GM19023 (cell line): ENCODE results near the gene CKLF.
"Not testable (repeated sequence)": the region's sequence is repeated elsewhere in the genome, so short reads cannot be mapped to it uniquely, and the experiment has no call there.

ENCODE experiments used
- ATAC-seq: cut with Tn5 transposase; IDR thresholded peaks from one replicate; pipeline ENCODE4 v1.9.1; 2021; ENCODE audit warnings: mild to moderate bottlenecking, moderate library complexity; ENCODE audit not compliant: unreplicated experiment

CKLF gene

DNA sequence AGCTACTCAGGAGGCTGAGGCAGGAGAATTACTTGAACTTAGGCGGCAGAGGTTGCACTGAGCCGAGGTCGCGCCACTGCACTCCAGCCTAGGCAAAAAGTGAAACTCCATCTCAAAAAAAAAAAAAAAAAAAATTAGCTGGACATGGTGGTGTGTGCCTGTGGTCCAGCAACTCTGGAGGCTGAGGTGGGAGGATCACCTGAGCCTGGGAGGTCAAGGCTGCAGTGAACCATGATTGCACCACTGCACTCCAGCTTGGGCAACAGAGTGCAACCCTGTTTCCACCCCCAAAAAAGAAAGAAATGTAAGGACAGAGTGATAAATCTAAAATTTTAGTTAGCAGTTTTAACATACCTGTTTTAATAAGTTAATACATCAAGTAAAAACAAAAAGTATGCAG lies 44.2 kb downstream of the CKLF start:
- ATAC-seq = not testable (repeated sequence)

DNA sequence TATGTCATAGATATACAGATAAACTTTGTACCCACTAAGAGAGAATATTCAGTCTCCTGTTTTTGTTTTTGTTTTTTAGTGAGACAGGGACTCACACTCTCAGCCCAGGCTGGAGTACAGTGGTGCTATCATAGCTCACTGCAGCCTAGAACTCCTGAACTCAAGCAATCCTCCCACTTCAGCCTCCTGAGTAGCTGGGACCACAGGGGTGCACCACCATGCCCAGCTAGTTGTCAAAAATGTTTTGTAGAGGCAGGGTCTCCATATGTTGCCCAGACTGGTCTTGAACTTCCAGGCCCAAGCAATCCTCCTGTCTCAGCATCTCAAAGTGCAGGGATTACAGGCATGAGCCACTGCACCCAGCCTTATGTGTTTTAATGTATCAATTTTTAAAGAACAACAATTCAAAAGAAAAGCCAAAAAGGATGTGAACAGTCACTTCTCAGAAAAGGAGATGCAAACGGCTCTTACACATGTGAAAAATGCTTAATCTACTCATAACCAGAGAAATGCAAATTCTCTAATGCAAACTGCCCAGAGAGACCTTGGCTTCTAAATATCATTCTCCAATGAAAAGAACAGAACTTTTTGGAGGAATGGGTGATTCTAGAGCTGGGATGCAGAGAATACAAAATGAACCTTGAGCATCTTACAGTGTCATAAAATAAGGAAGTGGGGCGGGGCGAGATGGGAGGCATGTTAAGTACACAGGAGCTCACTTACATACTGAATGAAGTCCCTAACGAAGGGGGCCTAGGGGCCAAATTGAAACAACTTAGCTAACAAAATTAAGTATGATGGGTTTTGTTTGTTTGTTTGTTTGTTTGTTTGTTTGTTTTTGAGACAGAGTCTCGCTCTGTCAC lies 44.8 kb downstream of the CKLF start:
- no peak for ATAC-seq

DNA sequence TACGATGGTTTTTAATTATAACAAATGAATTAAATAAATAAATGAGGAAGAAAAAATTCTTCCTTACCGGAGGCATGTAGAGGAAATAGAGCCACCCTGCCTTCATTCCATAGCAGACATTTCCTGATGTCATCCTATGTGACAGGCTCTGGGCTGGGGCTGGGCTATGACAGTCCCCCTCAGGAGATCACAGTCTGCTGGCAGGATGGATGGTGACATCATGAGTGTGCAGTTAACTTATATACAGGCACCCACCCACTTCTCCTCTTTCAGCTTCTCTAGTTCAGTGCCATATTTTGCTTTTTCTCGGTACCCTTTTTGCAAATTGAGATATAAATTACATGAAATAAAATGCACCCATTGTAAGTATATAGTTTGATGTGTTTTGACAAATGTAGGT lies 45.7 kb downstream of the CKLF start:
- no peak for ATAC-seq

DNA sequence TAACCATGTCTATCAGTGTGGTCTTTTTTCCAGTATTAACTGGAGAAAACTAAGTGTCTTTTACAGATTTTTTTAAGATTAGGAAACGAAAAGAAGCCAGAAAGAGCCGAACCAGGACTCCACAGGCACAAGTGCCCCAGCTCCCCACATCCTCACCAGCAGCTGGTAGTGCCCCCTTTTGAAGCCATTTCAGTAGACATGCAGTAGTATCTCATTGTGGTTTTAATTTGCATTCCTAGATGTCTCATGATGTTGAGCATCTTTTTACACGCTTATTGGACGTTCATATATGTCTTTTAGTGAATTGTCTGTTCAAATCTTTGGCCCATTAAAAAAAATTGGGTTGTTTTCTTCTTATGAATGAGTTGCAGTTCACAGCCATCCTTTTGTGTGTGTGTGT lies 47.4 kb downstream of the CKLF start:
- no peak for ATAC-seq

DNA sequence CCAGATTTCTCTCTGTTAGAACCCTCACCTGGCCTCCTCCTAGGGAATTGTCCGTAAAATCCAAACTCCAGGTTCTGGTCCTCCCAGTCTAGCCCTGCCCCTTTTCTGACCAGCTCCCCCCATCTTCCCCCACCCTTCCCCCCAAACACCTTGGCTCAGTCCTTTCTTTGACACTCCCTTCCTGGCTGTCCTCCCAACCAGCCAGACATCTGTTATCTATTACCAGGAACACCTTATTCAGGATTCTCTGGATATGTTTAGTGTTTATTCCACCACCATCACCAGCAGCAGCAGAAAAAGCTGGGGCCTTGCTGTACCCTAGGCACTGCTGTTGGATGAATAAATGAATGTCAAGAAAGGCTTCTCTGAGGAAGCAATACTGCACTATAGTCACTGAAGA lies 48.1 kb downstream of the CKLF start:
- ATAC-seq = no peak

DNA sequence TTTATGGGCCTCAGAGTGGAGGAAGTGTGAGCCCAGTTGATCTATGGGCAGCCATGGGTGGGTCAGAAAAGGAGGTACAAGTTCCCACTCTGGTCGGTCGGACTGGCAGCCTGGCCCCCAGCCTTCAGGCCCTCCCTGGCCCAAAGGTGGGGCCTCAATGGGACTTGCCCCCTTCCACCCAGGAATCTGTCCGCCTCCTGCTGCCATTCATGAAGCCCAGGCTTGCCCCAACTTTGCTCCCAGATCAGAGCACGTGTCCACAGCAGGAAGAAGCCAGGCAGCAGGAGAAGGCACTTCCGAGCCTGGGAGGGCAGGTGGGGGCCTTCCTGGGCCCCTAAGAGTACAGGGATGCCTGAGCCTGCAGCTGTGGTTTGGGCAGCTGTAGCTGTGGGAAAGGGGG lies 49.1 kb downstream of the CKLF start:
- no peak for ATAC-seq

DNA sequence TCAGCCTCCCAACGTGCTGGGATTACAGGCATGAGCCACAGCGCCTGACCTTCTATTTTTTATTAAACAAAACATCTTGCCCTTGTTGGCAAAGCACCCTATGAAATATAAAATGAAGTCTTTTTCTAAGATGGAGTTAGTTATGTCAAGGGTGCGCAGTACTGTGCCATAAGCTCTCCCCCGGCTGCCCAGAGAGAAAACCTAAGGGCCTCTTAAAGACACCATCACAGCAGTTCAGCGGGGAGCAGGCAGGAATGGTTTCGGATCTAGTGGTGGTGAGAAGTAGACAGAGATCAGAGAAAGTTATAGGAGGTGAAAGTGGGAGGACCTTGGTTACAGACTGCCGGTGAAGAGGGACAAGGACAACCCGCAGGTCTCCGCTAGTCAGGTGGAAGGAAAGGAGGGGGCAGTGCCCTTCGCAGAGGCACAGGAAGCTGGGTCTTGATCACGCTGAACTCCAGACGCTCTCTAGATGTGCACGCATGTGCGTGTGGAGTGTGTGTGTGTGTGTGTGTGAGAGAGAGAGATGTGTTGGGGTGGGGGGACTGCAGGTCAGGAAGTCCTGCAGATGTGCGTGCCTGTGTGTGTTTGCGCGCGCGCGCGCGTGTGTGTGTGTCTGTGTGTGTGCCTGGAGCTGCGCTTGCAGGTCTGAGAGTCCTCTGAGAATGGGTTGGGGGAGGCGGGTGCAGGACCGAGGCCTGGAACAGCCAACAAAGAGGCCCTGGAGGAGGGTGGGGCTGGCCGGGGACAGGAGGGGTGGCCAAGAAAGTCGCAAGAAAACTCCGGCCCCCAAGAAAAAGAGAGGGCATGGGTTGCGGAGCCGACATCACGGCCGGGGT lies 51.4 kb downstream of the CKLF start:
- ATAC-seq = no peak

DNA sequence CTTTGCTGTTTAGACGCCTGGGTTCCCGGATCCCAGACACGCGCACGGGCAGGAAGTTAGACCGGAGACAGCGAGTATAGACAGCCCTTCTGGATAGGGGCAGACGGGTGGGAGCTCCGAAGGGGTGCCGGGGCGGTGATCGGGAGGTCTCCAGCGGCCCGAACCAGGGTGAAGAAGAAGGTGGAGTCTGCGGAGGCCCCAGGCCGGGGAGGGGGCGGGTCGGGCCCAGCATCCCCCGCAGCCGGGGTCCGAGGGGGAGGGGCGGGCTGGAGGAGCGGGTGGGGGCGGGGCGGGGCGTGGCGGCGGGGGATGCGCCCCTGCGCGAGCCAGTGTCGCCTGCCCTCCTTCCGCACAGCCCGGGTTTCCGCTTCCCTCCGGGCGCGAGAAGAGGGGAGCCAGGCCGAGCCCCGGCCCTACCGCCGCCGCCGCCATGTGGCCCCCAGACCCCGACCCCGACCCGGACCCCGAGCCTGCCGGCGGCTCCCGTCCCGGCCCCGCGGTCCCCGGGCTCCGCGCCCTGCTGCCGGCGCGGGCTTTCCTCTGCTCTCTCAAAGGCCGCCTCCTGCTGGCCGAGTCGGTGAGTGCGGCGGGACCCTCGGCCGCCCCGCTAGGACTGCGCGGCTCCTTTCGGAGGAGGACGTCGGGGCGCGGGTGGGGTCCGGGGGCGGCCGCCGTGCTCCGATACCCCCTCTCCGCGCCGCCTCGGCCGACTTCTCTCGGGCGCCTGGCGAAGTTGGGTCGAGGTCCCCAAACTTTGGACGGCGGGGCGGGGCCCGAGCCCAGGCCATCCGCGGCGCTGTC lies 52.2 kb downstream of the CKLF start, which contains the start of gene CMTM3:
Gene CMTM3, plus strand, starts transcription at position 329 of the 801 bp plus-strand sequence. Its CDS starts 102 bp downstream, at position 431.
- ATAC-seq = peak; percentile 51

DNA sequence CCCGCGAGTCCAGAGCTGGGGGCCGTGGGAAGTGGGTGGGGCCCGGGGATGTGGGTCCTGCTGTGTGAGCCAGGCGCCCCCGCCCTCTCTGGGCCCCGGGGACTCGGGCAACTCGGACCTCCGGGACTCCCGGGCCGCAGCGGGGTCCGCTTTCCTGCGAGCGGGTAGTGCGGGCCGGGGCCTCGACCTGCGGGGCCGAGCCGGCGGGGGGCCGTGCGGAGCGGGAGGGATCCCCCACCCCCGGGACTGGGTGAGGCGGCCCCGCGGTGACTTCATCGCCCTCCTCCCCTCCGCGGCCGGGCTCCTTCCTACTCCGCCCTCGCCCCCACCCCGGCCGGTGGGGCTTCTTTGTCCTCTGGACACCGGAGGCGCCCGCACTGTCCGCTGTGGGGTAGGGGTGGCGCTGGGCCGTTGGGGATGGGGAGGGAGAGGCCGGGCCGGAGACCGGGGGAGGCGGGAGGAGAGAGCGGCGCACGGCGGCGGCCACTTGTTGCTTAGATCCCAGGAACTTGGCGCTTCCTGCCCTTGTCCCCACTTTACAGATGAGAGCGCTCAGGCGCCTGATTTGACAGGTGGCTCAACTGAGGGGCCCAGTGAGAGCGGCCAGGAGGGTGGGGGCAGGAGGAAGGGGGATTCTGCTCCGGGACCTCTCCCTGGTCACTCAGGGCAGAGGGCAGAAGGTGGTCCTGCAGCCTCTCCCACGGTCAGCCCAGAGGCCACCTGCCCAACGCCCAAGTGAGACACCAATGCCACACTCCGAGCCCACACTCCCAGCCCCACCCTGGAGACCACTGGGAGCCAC lies 53.0 kb downstream of the CKLF start:
- peak; percentile 11 for ATAC-seq

DNA sequence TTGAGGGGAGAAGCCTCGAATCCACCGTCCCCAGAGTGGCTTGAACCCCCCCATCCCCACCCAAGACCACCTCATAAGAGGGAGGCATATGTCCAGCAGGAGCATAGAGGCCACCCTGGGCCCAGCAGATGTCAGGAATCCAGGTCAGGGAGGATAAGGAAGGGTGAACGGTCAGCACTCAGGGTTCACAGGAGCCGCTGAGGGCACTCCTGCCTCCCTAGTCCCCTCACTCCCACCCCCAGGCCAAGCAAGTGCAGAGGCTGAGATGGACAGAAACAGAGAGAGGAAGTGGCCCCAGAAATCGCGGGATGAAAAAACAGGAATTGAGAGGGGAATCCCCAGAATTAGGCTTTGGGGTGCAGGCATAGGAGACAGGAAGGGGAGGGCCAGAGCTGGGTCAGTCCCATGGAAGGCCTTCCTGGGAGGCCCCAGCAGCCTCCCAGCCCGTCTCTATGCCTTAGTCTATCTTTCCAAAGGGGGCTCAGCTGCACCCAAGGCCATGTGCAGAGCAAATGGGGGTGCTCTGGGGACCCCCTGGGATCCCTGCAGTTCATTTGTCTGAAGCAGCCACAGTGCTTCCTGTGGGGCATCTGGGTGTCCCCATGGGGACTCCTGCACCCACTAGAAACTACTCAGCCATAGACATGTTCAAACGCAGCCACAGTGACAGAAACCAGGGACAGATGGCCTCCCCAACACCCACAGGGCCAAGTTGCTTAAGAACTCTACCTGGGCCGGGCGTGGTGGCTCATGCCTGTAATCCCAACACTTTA lies 53.8 kb downstream of the CKLF start:
- ATAC-seq = peak; percentile 33

DNA sequence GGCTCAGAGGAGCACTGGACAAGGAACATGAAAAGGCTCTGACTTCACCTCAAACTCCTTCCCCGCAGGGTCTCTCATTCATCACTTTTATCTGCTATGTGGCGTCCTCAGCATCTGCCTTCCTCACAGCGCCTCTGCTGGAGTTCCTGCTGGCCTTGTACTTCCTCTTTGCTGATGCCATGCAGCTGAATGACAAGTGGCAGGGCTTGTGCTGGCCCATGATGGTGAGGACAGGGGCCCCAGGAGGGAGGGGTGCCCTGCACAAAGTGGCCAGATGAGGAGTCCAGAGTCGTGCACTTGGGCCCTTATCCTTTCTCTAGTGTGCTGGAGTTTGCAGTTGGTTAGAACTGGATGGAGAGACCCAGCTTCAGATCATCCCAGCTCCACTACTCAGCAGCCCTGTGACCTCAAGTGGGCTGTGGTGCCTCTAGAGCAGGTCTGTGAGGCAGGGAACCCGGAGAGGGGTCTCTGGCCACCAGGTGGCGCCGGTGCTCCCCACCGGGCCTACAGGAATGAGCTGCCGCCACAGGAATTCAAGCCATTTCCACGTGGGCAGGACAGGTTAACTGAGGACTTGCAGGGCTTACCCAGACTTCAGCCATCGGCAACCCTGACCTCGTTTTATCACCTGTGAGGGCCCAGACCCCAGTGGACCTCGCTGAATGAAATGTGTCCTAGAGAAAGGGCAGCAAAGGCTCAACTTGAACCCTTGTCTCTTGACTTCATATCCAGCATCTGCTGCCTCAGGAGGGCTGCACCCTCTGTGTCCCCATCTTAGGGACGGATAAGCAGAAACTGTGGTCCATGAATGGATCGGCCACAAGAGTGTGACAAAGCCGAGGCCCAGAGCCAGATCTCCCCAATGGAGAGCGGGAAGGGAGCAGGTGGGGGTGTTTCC lies 56.1 kb downstream of the CKLF start:
- ATAC-seq = no peak

DNA sequence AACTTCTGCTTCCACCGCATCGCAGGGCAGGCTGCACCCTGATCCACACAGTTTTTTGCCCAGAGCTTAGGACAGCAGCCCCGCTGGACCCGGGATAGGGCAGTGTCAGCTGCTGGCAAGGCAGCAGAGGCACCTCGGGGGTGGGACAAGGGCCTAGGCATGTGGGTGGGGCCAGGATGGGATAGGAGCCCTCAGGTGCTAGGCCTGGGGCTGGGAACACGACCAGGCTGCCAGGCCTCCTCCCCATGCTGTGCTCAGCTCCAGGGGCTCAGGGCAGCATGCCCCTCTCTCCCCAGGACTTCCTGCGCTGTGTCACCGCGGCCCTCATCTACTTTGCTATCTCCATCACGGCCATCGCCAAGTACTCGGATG lies 56.7 kb downstream of the CKLF start:
- no peak for ATAC-seq

DNA sequence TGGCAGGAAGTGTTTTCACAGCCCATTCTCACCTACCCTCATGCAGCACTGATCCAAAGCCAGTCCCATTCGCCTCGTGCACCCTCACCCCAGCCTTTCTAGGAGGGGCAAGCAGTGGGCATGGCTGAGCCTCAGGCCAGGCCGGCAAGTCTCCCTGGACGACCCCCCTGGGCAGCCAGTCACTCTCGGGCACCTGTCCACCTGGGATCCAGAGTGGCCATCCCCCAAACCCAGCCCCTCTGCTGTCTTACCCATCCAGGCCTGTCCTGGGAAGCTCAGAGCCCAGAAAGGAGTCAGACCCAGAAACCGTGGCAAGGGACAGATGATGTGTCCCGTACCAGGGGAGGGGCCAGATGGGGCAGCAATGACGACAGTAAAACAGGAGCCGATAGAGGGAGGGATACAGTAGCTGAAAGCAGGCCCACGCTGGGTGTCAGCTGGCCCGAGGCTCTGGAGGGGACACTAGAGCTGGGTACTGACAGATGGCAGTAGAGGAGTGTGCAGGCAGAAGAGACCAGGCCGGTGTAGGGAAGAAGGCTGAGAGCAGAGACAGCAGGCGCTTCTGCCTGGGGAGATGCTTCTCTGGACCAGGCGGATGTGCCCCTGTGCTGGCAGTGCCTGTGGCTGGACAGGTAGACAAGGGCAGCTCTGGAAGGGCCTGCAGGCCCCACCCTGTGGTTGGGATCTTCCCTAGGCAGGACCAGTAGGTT lies 57.9 kb downstream of the CKLF start:
- ATAC-seq = no peak

DNA sequence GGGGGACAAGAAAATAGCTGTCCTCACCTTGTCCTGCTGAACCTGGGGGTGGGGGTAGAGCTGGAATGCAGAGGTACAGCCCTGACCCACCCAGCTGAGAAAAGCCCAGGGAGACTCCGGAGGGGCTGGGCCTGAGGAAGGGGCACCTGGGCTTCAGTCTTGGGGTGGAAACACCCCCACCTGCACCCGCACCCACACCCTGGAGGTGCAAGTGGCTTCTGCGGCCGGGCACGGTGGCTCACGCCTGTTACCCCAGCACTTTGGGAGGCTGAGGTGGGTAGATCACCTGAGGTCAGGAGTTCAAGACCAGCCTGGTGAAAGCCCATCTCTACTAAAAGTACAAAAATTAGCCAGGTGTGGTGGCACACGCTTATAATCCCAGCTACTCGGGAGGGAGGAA lies 59.5 kb downstream of the CKLF start:
- ATAC-seq = not testable (repeated sequence)

DNA sequence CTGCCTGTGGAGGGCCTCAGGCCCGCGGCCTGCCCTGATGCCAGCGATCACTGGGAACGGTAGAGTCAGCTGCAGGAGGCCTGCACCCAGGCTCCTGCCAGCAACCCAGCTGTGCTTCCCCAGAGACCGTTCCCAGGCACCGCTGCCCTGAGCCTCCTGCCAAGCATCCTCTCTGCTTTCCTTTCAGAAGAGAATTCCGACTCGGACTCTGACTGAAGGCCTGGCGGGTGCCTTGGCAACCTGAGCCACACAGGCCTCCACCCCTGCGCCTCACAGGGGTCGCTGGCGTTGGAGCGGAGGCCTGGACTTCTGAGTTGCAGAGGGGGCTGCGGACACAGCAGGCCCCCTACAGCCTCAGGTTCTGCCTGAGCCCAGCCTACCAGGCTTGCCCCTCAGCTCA lies 60.0 kb downstream of the CKLF start:
- no peak for ATAC-seq

DNA sequence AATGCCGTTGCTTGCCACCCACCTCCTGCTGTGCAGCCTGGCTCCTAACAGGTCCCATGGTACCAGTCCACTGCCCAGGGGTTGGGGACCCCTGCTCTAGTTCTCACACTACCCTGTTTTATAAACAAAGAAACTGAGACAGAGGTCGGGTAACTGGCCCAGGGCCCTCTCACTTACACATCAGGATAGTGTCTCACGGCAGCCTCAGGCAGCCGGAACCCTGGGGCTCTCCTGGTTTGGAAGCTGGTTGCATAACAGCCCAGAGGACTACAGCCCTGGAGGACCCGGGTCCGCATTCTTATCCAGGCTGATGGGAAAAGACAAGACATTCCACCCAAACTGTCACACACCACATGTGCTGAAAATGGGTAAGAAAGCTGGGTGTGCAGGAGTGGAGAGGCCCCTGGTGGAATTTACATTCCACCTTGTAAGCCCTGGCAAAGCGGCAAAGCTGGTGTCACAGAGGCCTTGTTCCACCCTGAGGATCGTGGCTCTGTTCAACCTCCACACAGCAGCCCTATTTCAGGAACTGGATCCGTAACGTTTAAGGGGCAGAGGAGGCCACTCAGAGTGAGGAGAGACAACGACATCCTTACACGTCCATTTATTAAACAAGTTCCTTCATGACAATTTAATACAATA lies 61.9 kb downstream of the CKLF start:
- ATAC-seq = no peak
